ENCODE measurements around the gene NKX3-2.

GRCh38 chr4:13527192-13527980 lies 16.9 kb downstream of the NKX3-2 start:
- TF ChIP-seq POLR2AphosphoS5 (IDR thresholded peaks at IDR 0.05; ENCODE audit: low read depth, low read length): no peak
- TF ChIP-seq POLR2A (IDR thresholded peaks at IDR 0.05; ENCODE audit: low read depth, low read length): no peak

Data from GM12892 (cell line).